ENCODE measurements around the gene DOCK7.
"Not testable (repeated sequence)": the region's sequence is repeated elsewhere in the genome, so short reads cannot be mapped to it uniquely, and the experiment has no call there.

Gene DOCK7

DNA sequence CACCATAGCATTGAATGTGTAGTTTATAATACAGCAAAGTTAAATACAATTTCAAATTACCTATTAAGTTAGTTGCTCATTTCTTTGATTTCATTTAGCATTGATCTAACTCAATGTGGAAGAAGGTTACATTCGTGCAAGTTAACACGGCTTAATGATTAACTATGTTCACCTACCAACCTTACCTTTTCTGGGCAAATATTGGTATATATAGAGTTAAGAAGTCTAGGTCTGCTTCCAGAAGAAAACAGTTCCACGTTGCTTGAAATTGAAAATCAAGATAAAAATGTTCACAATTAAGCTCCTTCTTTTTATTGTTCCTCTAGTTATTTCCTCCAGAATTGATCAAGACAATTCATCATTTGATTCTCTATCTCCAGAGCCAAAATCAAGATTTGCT, 90.9 kb downstream of the DOCK7 start, which contains the start of gene ANGPTL3:
ANGPTL3 (plus strand) TSS at position 240 of the 400 bp plus-strand sequence; CDS start at position 287, 47 bp downstream.
- no peak for DNase-seq

DNA sequence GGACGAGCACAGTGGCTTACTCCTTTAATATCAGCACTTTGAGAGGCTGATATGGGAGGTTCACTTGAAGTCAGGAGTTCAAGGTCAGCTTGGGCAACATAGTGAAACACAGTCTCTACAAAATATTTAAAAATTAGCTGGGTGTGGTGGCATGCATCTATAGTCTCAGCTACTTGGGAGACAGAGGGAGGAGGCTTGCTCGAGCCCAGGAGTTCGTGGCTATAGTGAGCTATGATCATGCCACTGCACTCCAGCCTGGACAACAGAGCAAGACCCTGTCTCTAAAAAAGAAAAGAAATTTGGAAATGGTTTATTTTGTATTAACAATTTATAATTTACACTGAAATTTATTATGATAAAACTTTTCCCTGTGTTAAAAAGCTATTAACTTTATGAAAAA, 92.5 kb downstream of the DOCK7 start:
- DNase-seq = no peak

DNA sequence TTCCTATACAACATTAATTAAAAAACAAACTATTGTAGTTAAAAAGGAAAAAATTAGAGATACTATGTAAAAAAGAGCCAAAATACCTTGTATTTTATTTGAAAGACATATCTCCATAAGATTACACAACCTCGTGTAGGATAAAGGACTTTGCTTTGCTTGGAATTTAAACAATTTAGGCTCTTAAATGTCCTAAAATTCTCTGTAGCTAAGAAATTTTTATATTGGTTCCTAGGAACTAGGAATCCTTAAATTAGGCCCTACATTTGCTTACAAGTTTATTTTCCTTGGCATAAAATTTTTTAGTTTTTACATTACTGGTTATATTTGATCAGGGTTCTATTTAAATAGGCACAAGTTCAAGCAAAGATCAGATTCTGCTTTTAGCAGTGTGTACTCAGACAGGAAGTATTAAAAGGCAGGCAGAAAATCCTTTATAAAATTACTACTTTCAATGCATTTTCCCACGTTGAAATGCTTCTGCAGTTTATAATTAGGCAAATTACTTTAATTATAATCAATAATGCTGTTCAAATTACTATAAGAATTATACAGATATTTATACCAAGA, 94.3 kb downstream of the DOCK7 start:
- no peak for DNase-seq

GRCh38 chr1:62590970-62591368, 97.2 kb downstream of the DOCK7 start:
- DNase-seq = no peak

DNA sequence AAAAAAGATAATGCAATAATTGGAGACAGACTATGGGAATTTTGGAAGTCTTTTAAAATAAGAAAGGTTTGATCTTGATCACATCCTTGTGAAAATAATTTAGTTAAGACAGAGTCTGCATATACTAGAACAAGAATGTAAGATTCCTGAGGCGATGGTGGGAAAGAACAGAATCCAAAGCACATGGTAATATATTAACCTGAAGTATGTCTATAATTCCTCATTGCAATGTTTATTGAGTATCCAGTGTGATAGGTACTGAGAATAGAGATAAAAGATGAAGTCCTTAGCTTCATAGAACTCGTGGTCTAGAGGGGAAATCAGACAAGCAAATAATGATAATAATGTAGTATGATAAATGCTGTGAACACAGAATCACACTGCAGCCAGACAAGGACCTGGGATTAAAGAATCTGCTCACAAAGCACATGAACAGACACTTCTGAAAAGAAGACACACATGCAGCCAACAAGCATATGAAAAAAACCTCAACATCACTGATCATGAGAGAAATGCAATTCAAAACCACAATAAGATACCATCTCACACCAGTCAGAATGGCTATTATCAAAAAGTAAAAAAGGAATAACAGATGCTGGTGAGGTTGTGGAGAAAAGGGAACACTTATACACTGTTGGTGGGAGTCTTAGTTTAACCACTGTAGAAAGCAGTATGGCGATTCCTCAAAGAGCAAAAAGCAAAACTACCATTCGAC, 97.8 kb downstream of the DOCK7 start:
- no peak for DNase-seq

DNA sequence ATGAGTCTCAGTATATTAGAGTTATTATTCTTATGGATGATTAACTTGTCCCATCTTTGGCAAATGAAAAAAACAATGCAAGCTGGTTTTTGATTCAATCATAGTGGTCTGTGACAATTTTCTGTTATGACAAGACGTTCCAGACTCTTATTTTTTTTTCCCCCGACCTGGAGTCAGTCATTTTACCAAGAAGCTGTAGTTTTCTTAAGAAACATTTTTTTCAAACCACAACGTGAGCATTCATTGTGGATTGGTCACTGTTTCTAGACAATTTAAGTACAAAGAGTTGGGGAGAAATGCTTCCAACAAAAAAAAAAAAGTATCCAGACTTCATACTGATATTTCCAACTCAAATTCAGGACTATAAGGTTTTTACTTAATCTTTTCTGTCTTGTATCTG, 98.9 kb downstream of the DOCK7 start:
- DNase-seq = no peak

- no peak for DNase-seq
These were observed 100.2 kb downstream of the DOCK7 start for GRCh38 chr1:62588000-62588399.

DNA sequence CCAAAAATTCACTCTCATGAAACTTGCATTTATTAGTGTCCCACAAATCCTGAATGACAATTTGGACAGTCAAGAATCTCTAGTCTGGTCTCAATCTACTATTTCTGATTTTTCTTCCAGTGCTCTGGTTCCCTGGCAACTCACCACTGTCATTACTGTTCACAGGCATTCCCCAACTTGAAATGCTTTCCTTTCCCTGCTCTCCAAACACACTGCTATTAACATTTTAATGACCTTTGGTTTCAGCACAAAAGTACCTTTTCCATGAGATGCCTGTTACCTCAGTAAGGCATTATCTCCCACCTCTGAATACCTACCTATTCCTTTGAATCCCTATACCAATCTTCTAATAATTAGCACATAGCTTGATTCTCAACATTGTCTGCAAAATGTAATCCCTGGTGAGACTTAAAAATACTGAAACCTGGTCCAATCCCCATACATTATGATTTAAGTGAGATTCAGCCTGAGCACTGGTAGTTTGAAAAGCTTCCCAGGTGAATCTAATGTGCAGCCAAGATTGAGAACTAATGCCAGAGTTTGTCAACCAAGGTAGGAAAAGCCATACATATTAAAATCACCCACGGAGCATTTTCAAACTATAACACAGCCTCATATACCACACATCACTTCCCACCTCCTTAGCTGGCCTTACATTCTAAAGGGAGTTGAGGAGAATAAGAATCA, 102.6 kb downstream of the DOCK7 start:
- DNase-seq = no peak

GRCh38 chr1:62573675-62574074, 114.5 kb downstream of the DOCK7 start:
- no peak for DNase-seq

DNA sequence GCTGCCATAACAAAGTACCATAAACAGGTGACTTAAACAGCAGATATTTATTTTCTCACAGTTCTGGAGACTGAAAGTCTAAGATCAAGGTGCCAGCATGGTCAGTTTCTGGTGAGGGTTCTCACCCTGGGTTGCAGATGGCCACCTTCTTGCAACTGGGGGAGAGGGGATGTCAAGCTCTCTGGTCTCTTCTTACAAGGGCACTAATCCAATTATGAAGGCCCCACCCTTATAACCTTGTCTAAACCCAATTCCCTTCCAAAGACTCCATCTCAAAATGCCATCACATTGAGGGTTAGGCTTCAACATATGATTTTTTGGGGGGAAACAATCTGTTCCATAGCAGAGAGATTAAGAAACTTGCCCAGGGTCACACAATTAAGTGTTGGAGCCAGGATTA, 115.7 kb downstream of the DOCK7 start:
- no peak for DNase-seq

DNA sequence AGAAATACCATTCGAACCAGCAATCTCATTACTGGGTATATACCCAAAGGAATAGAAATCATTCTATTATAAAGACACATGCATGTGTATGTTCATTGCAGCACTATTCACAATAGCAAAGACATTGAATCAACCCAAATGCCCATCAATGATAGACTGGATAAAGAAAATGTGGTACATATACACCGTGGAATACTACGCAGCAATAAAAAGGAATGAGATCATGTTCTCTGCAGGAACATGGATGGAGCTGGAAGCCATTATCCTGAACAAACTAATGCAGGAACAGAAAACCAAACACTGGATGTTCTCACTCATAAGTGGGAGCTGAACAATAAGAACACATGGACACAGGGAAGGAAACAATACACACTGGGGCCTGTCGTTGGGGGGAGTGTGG, 116.7 kb downstream of the DOCK7 start:
- not testable (repeated sequence) for DNase-seq

DNA sequence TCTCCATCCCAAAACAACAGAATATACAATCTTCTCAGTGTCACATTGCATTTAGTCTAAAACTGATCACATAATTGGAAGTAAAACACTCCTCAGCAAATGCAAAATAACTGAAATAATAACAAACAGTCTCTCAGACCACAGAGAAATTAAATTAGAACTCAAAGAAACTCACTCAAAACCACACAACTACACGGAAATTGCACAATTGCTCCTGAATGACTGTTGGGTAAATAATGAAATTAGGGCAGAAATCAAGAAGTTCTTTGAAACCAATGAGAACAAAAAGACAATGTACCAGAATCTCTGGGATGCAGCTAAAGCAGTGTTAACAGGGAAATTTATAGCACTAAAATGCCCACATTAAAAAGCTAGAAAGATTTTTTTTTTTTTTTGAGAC, 120.3 kb downstream of the DOCK7 start:
- not testable (repeated sequence) for DNase-seq

- DNase-seq = not testable (repeated sequence)
These were observed 121.0 kb downstream of the DOCK7 start for GRCh38 chr1:62567182-62567581.

DNA sequence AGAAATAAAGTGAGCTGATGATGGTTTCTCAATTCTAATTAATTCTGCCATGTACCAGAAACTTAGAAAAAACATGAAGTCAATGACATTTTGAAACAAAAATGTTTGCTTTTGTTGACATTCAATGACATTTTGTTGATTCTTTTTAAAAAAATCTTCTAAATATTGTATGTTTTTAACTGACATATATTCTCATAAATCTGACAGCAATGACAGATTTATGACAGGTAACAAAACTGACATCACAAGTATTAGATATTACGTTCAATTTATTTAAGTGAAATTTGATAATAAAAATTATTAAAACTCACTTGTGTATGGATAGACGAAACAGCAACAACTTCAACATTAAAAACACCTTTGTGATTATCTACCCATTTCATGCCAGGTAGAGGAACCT, 126.9 kb downstream of the DOCK7 start:
- no peak for DNase-seq

GRCh38 chr1:62544570-62544969, 143.6 kb downstream of the DOCK7 start:
- DNase-seq = no peak

GRCh38 chr1:62541048-62541447, 147.1 kb downstream of the DOCK7 start:
- no peak for DNase-seq

DNA sequence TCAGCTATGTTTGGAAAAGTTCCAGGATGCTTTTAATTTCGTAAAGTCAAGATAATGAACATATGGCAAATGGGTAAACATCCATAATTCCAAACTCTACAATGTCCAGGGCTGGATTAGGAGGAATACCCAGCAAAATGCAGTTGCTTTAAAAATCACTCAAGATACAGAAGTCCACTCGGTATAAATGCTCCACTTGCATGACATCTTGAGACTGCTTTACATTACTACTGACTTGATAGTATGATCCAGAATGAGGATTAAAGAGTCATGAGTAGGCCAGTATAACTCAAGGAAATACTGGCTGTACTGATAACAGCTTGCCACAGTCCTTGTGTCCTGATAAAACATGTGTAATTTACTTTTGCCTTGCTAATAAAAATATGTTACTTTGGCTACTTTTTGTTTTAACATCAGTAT, 149.1 kb downstream of the DOCK7 start:
- DNase-seq = no peak

- no peak for DNase-seq
These were observed 151.3 kb downstream of the DOCK7 start for GRCh38 chr1:62536865-62537264.

- DNase-seq = no peak
These were observed 157.6 kb downstream of the DOCK7 start for GRCh38 chr1:62530516-62531154.

DNA sequence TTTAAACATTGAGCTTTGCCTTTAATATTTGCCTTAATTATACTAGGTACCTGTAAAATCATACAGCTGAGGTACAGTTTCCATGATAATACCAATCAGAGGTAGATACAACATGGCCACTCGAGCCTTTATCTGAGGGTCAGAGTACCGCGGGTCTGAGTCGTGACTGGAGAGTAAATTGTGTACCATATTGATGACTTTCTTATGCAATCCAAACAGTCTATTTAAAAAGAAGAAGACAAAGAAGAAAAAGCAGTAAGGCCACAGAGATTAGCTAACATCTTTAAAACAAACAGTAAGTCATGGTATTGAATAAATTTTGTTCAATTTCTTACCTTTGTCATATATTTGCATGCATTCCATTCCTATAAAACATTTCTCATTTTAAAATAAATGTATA, 159.0 kb downstream of the DOCK7 start:
- DNase-seq = no peak

GRCh38 chr1:62528015-62528414, 160.2 kb downstream of the DOCK7 start:
- DNase-seq = no peak

DNA sequence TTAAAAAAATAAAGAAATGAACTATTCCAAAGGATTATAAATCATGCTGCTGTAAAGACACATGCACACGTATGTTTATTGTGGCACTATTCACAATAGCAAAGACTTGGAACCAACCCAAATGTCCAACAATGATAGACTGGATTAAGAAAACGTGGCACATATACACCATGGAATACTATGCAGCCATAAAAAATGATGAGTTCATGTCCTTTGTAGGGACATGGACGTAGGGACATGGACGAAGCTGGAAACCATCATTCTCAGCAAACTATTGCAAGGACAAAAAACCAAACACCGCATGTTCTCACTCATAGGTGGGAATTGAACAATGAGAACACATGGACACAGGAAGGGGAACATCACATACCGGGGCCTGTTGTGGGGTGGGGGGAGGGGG, 160.8 kb downstream of the DOCK7 start:
- not testable (repeated sequence) for DNase-seq

DNA sequence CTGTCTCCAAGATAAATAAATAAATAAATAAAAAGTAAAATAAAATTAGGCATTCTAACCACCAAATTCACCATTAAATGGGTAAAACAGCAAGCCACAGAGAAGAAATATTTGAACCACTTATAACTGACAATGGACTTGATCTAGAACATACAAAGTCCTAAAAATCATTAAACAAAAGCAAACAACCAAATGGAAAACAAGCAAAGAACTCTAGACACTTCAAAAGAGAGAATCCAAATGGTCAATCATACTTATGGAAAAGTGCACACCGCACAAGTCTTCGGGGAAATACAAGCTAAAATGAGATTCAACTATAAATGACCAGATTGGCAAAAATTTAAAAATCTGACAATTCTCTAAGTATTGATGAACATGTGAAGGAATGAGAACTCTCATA, 164.3 kb downstream of the DOCK7 start:
- no peak for DNase-seq

DNA sequence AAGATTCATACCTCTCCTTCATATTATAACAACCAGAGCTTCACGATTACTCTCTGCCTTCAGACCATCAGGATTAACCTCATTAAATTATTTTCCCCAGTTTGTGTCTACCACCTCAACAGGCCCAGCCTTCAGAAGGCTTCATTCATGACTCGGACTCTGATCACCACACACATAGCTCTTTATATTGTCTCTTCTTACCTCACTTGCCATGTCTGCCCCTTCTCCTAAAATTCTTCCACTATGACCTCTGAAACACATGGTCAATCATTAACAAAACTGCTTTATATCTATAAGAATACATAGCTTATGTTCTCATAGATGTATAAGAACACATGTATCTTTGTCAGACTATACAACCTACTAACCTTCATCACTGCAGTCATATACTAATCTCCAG, 171.6 kb downstream of the DOCK7 start:
- DNase-seq = no peak
